NCI-H2107 treated with DMSO at 0.1 percent for 48 hours (cell line): ENCODE data around the gene HTRA3.
"Not testable (repeated sequence)": the region's sequence is repeated elsewhere in the genome, so short reads cannot be mapped to it uniquely, and the experiment has no call there.

ENCODE experiments used
- DNase-seq: peaks from one replicate; lab custom pipeline; 2025; ENCODE audit not compliant: unreplicated experiment; lab: John Stamatoyannopoulos, UW

The HTRA3 gene

GRCh38 chr4:8338351-8338961 is 68.9 kb downstream of the HTRA3 start:
- no peak for DNase-seq

GRCh38 chr4:8340781-8341241 is 71.3 kb downstream of the HTRA3 start:
- DNase-seq: no peak

GRCh38 chr4:8341281-8341680 is 71.7 kb downstream of the HTRA3 start:
- DNase-seq: not testable (repeated sequence)

GRCh38 chr4:8341691-8342090 is 72.1 kb downstream of the HTRA3 start:
- no peak for DNase-seq

GRCh38 chr4:8342651-8343261 is 73.2 kb downstream of the HTRA3 start:
- DNase-seq: no peak

- DNase-seq: no peak
Observed at GRCh38 chr4:8343262-8343966, 73.9 kb downstream of the HTRA3 start.

- no peak for DNase-seq
Observed at GRCh38 chr4:8343967-8344331, 74.4 kb downstream of the HTRA3 start.

GRCh38 chr4:8344377-8344776 is 74.8 kb downstream of the HTRA3 start:
- DNase-seq: no peak

- no peak for DNase-seq
Observed at GRCh38 chr4:8345053-8345945, 75.7 kb downstream of the HTRA3 start.

GRCh38 chr4:8345946-8346814 is 76.6 kb downstream of the HTRA3 start:
- DNase-seq: no peak

- no peak for DNase-seq
Observed at GRCh38 chr4:8346838-8347605, 77.5 kb downstream of the HTRA3 start.

- DNase-seq: no peak
Observed at GRCh38 chr4:8347660-8348059, 78.1 kb downstream of the HTRA3 start.

- DNase-seq: no peak
Observed at GRCh38 chr4:8348071-8348470, 78.5 kb downstream of the HTRA3 start.

GRCh38 chr4:8349236-8349635 is 79.7 kb downstream of the HTRA3 start:
- DNase-seq: not testable (repeated sequence)

GRCh38 chr4:8349664-8350236 is 80.2 kb downstream of the HTRA3 start:
- no peak for DNase-seq

- DNase-seq: no peak
Observed at GRCh38 chr4:8350352-8350751, 80.8 kb downstream of the HTRA3 start.

GRCh38 chr4:8350841-8351461 is 81.4 kb downstream of the HTRA3 start:
- DNase-seq: no peak

GRCh38 chr4:8351931-8352367 is 82.4 kb downstream of the HTRA3 start:
- DNase-seq: no peak
